Kidney epithelial cell (primary cell): ENCODE measurements around the gene RBMS1. TPM values are rescaled to one million over a fixed set of nuclear protein-coding genes. Genes with fewer than 3 reads are reported as not detected.
"Not testable (repeated sequence)": the region's sequence is repeated elsewhere in the genome, so short reads cannot be mapped to it uniquely, and the experiment has no call there.

Experiments used
- DNase-seq: peaks from one replicate; pipeline ENCODE4 v3.0.0-alpha.2; 2010; ENCODE audit warnings: low read depth
- H3K27me3 ChIP-seq: 2 replicates; pipeline ENCODE4 v1.6.0; 2011; ENCODE audit warnings: low read length; ENCODE audit not compliant: control insufficient read depth, insufficient read depth
- H3K36me3 ChIP-seq: 2 replicates; pipeline ENCODE4 v1.5.1; 2011; ENCODE audit warnings: low read length; ENCODE audit not compliant: control insufficient read depth, insufficient read depth
- H3K4me3 ChIP-seq: 2 replicates; pipeline ENCODE4 v1.5.1; 2011; ENCODE audit warnings: low read depth, mild to moderate bottlenecking, control low read depth, low read length
- total RNA-seq: library from RNA; depleted of rRNA; stranded (reverse); fragments of >200 nt; gene quantifications from 2 replicates; pipeline ENCODE4 v1.2.3, GENCODE V29; 2015
- TF ChIP-seq, protein P1 (sequence below): IDR thresholded peaks from 2 replicates; pipeline ENCODE4 v1.5.1; 2011; ENCODE audit warnings: mild to moderate bottlenecking, moderate library complexity, low read length, control low read depth, inconsistent platforms; ENCODE audit not compliant: insufficient read depth, poor library complexity, severe bottlenecking

RBMS1 gene
- total RNA-seq, 1 donor from 2014 or later, result 52.5 TPM

- Histone ChIP-seq H3K4me3 (peak overlapping the region; percentile 91), H3K27me3 (no peaks in the 10 kb centered on the region), H3K36me3 (no peaks in the 10 kb centered on the region)
- no peak for DNase-seq
- TF ChIP-seq, protein P1, sequence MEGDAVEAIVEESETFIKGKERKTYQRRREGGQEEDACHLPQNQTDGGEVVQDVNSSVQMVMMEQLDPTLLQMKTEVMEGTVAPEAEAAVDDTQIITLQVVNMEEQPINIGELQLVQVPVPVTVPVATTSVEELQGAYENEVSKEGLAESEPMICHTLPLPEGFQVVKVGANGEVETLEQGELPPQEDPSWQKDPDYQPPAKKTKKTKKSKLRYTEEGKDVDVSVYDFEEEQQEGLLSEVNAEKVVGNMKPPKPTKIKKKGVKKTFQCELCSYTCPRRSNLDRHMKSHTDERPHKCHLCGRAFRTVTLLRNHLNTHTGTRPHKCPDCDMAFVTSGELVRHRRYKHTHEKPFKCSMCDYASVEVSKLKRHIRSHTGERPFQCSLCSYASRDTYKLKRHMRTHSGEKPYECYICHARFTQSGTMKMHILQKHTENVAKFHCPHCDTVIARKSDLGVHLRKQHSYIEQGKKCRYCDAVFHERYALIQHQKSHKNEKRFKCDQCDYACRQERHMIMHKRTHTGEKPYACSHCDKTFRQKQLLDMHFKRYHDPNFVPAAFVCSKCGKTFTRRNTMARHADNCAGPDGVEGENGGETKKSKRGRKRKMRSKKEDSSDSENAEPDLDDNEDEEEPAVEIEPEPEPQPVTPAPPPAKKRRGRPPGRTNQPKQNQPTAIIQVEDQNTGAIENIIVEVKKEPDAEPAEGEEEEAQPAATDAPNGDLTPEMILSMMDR, result no peak
Measured at GRCh38 chr2:160490733-160491685, 2.6 kb downstream of the RBMS1 start.

DNA sequence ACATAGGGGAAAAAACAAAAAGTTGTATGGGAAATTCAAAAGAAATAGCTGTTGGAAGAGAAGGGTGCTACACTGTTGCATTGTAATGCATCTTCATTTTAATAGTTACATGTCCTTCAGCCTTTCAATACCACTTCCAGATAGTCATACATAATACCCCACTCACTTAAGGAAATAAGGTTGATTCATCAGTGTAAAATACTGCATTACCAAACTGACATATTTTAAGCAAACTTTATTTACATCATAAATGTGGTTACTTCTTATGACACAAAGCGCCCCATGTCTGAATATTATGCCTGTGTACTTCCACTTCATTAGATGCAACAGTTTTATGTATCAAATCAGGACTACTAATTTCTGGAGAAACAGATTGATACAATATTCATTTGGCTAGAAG lies 4.5 kb downstream of the RBMS1 start:
- no peak for DNase-seq
- H3K27me3 ChIP-seq, result no peaks in the 10 kb centered on the region
- no peaks in the 10 kb centered on the region for H3K36me3 ChIP-seq
- no peak overlapping the region for H3K4me3 ChIP-seq
- TF ChIP-seq, protein P1, result no peak

DNA sequence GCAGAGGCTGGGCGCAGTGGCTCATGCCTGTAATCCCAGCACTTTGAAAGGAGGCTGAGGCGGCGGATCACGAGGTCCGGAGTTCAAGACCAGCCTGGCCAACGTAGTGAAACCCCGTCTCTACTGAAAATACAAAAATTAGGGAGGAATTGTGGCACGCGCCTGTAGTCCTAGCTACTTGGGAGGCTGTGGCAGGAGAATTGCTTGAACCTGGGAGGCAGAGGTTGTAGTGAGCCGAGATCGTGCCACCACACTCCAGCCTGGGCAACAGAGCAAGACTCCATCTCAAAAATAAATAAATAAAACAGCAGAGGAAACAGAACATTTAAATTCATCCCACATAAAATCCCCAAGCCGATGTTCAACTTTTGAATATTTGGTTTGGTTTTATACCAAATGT lies 5.3 kb downstream of the RBMS1 start:
- H3K36me3 ChIP-seq, H3K4me3 ChIP-seq, H3K27me3 ChIP-seq, DNase-seq: not testable (repeated sequence)

GRCh38 chr2:160486341-160486740 lies 7.3 kb downstream of the RBMS1 start:
- Histone ChIP-seq H3K4me3 (no peak overlapping the region), H3K36me3 (no peaks in the 10 kb centered on the region), H3K27me3 (no peaks in the 10 kb centered on the region)
- TF ChIP-seq, protein P1, result no peak
- no peak for DNase-seq

- Histone ChIP-seq H3K27me3 (no peaks in the 10 kb centered on the region), H3K4me3 (no peak overlapping the region), H3K36me3 (no peaks in the 10 kb centered on the region)
- no peak for DNase-seq
- TF ChIP-seq, protein P1, result no peak
Measured at GRCh38 chr2:160484859-160485520, 8.6 kb downstream of the RBMS1 start.

DNA sequence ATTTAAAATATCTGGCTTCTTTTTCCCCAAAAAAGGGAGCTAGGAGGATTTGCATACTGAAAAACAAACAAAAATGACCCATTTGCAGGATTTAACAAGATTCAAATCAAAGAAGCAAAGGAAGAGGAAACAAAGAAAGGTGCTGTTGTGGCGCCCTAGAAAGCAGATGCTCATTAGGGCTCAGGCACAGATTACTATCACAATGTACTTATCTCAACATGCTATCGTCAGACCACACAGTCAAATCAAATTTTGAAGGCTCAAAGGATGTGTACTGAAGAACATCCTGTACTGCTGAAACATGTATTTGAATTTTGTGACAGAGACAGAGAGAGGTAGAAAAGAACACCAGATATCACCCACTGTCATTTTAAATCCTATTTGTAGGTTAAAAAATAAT lies 10.9 kb downstream of the RBMS1 start:
- Histone ChIP-seq H3K36me3 (peaks cover 1% of the 10 kb centered on the region), H3K27me3 (no peaks in the 10 kb centered on the region), H3K4me3 (no peak overlapping the region)
- TF ChIP-seq, protein P1, result no peak
- DNase-seq, result no peak
